ENCODE data around the gene SH3YL1.
A peak's percentile ranks its signal among the peaks of the same experiment; 100 is the strongest.

The SH3YL1 gene

DNA sequence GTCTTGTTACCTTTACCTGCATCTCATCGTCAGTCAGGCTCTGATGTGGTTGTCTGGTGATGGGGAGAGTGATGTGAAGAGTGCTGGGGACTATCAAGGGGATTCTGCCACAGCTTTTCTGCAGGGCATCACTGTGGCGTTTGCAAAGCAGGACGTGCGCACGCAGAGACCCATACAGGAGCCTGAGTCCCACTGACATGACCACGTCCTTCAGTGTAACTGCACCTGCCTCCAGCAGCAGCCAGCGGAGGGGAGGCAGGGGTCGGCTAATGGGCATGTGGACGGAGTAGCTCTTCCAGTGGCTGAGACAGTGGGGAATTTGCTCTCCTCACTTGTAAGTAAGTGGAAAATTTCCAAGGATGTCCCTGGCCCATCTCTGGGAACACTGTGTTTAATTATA is 17.5 kb upstream of the SH3YL1 start:
- DNase-seq (ENCODE audit: low spot score): no peak

DNA sequence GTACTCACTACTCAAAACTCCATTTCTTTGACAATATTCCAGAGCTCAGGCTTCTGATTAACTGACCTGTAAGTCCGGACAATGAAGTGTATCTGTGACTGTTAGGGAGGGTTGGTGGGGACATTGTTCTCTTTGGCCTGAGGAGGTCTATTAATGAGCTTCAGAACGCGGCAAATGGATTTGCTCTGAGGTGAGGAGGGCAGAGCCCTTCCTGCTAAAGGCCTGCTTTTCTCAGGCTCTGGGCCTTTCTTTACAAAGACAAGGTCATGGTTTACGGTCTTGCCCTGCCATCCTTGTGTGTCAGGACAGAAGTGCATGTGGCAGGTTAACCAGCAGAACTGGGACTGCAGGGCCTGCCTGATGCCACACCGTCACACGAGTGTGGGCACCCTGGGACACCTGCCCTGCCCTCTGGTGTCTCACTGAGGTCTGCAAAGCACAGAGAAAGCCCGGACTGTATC is 16.8 kb upstream of the SH3YL1 start:
- no peak for DNase-seq (ENCODE audit: low spot score)

DNA sequence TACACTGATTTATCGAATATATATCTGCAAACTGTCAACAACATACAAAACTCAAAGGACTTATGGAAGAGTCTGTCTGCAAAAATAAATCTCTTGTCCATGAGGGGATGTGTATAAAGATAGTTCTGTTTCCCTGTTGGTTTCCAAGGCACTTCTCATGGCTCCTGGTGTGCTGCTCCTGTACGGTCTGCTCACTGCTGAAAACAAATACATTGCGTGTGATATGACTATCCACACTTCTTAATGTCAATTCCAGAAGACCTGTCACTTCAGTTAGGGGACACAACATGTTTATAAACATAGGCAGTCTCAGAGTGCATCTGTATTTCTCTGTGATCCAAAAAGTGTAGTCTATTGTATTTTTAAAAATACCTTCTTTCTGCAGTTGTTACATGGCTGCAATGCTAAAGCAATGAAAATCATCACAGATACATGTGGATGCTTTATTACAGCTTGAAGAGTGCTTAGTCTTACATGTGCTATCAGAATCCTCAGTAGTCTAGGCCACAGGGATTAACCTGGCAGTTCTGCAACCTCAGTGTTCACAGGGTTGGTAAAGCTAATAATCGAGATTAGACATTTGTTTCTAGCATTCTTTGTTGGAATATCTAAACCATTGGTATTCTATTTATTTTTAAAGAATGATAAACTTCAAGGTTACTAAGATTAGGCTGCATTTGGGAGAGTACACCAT is 16.3 kb upstream of the SH3YL1 start:
- DNase-seq (ENCODE audit: low spot score): no peak

DNA sequence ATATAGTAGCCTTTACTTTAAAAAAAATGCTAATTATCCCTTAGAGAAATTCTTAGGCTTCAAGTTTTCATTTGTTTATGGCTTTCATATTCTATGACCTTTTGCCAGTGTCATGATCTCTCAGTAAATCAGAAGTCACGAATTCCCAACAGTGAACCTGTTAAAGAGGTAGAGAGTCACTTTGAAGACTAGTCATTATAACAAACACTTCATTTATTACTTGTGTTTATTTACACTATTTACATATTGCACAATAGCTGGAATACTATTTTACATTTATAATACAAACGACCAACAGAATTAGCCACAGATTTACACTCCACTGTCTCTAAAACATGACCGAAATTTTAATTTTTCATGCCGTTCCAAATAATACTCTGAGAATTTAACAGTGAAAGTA is 15.5 kb upstream of the SH3YL1 start:
- DNase-seq (ENCODE audit: low spot score): no peak

DNA sequence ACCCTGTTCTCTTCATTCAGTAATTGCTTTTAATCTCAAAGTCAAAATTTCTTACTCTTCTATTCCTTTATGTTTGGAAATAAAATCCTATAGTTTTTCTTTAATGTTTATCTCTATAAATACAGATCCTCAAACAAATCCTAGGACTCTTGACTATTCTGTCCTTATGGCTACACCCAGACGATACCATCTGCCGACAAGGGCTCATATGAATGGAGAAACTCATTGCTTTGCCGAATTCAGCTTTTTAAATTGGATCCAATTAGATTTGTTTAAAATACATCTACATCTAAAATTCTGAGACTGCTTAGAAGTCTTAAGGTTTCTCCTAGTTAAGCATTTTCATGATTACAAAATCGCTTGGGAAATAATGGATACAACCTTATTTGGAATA is 15.1 kb upstream of the SH3YL1 start:
- DNase-seq (ENCODE audit: low spot score): no peak

DNA sequence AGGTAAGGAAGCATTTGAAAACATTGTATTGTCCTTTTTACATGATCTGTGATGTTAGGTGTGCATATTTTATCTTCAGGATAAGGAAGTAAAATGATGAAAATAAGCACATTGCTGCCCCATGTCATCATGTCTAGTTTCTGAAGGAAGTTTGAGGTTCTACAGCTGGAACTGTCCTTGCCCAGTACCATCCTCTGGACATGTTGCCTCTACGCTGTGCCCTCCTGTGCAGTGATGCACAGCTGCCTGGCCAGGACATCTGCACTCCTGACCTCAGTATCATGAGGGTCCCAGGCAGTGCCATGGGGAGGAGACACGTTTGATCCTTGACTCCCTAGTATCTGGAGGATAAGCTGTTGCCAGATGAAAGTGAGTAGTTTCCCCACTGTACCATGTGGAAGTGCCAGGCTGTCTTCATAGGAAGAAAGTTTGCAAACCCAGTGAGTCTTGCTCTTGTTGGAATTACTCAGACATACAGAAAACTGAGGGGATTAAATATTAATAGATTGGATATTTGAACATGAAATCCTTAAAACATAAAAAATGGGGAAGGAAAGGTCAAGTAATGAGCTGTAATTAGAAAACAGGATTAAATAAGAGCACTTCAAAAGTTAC is 14.6 kb upstream of the SH3YL1 start:
- no peak for DNase-seq (ENCODE audit: low spot score)

DNA sequence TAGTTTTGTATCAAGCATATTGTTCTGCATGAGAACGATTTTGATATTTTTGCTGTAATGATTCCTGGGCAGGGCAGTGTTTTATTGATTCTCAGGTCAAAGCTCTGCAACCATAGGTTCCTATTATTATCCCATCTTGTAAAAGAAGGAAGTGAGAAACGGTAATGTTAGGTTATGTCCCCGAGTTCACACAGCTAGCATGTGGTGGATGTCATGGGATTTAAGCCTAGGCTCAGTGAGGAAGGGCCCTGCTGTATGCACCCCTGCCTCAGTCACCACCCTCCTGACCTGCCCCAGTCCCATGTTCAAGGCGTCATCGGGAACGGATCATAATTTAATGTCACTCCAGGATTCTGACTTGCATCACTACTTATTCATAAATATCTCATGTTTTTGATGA is 11.6 kb upstream of the SH3YL1 start:
- DNase-seq (ENCODE audit: low spot score): no peak

DNA sequence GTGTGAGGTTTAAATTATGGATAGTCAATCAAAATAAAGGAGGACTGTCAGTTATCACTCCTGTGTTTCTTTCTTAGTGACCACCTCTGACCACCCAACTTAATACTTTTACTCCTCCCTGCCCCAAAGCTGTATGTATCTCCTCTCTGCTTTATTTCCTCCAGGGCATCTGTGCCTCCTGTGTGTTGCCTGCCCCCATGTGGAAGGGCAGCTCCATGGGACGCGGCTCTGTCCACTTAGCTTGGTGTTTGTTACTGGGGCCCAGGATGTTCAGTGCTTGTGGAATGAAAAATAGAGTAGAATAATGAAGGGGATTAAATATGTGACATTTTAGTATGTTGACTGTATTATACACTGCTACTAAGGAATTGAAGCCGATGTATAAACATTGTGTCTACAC is 10.7 kb upstream of the SH3YL1 start:
- DNase-seq (ENCODE audit: low spot score): no peak

DNA sequence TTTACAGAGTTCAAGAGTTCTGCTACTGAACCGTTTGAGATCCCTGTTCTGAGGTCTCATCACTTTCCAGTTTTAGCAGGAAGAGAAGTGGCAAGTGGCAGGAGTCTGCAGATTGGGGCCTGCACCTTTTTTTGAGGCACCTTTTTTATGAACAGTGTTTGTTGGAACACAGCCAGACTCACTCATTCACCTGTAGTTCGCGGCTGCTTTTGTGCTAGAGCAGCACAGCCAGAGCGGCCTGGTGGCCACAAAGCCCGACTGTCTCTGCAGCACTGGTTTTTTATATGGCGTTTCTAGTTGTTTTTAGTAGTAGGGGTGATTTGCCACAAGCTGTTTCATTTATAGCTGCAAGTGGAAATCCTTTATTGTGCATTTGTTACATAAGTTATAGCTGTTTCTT is 9.5 kb upstream of the SH3YL1 start:
- no peak for DNase-seq (ENCODE audit: low spot score)

DNA sequence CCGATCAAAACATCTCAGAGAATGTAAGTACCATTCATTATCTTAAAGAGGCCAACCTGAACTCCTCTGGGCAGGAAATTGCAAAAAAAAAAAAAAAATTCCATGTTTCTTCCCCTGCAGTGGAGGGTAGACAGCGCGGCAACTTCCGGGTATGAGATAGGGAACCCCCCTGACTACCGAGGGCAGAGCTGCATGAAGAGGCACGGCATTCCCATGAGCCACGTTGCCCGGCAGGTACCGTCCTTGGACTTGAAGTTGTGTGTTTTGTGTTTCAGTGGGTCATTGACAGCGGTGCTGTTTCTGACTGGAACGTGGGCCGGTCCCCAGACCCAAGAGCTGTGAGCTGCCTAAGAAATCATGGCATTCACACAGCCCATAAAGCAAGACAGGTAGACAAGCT is 8.1 kb upstream of the SH3YL1 start:
- no peak for DNase-seq (ENCODE audit: low spot score)

DNA sequence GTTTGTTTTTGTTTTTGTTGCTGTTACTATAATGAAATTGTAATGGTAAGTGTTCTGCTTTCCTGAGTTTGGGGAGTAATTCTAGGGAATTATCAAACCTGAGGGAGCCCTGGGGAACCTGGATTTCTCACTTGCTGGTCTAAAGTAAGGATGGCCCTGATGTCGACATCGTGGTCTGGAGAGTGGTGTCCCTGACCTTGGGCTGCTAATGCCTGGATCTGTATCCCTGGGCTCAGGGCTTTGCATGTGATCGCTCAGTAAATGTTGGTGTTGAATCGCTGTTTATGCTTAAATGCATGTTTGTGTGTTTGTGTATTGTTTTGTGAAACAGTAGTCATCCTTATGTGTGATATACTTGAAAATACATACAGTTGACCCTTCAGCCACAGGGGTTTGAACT is 7.0 kb upstream of the SH3YL1 start:
- DNase-seq (ENCODE audit: low spot score): no peak

DNA sequence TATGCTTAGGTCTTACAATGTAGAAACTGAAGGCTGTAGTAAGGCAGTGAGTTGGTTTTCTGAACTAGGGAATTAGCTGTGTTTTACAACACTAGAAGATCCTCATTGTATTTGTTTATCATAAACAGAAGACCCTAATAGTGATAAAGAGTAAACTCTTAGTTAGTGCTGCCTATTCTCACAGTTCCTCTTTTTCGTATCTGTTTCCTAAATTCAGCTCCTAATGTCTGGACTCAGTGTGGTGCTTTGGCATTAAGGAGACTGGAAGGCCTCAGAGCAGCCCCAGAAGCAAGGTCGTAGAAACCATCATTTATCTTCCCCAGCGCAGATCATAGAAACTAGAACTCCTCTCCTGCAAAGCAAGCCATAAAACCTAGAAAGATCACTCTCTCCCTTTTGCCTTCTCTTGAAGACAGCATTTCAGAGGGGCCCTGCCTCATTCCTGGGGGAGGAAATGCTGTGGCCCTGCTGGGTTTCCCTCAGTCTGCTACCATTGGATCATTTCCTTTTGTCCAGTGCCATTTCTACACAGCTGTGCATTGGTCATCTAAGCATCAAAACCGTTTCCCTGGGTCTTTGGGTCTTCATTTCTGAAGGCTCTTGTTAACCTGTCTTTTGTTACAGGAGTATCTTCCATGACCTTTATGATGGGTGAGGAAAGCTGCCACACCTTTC is 5.7 kb upstream of the SH3YL1 start:
- no peak for DNase-seq (ENCODE audit: low spot score)

DNA sequence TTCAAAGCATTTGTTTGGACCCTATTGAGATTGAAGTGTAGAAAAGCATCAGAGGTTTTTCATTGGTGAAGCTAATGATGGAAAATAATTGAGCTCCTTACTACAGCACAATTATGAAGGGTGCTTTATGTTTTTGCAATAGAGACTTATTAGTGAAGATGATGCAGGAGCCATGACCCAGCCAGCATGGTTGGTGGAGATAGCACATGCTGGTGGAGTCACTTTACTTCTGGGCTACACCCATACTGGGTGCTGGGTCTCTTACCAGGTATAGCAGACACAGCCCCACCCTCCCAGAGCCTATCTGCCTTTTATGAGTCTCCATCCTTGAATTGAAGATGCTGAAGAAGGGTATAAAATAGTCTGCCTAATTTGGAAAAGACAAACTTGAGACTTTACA is 4.5 kb upstream of the SH3YL1 start:
- DNase-seq (ENCODE audit: low spot score): no peak

DNA sequence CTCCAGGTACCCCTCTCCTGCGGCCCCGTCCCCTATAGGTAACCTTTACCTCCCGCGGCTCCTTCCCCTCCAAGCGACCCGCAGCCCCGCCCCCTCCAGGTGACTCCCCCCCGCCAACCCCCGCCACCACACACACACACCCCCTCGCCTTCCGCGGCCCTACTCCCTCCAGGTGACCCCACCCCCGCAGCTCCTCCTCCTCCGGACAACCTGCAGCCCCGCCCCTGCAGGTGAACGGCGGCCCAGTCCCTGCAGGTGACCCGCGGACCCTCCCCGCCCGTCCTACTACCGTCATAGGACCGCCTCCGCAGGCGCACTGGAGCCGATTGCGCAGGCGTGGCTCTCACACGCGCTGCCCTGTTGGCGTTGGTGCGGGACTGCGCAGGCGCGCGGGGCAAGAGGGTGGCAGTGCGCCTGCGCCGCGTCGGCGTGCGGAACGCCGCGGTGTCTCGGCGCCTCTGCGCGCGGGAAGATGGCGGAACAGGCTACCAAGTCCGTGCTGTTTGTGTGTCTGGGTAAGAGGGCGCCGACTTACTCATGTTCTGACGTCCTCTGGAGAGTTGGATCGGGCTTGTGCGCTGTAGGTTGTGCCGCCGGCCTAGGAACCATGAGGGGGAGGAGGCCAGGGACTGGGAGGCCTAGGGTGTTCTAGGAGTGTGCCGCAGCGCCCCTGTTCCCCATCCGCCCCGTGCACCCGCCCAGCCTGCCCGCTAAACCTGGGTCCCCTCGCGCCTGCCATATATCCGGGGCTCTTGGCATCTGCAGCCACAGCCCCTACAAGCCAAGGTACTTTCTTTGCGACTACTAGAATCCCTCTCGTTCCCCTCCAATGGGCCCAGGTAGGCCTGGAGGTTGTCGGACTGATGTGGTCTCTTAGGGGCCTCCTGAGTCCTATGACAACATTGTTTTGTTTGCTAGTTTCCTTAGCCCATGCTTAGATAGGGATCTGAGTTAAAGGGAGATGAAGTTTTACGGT is 949 bp upstream of the SH3YL1 start, which contains the start of gene ACP1:
Gene ACP1, plus strand, starts transcription at position 455 of the 976 bp plus-strand sequence. Its CDS starts 18 bp downstream, at position 473.
- DNase-seq (ENCODE audit: low spot score): peak; percentile 99

DNA sequence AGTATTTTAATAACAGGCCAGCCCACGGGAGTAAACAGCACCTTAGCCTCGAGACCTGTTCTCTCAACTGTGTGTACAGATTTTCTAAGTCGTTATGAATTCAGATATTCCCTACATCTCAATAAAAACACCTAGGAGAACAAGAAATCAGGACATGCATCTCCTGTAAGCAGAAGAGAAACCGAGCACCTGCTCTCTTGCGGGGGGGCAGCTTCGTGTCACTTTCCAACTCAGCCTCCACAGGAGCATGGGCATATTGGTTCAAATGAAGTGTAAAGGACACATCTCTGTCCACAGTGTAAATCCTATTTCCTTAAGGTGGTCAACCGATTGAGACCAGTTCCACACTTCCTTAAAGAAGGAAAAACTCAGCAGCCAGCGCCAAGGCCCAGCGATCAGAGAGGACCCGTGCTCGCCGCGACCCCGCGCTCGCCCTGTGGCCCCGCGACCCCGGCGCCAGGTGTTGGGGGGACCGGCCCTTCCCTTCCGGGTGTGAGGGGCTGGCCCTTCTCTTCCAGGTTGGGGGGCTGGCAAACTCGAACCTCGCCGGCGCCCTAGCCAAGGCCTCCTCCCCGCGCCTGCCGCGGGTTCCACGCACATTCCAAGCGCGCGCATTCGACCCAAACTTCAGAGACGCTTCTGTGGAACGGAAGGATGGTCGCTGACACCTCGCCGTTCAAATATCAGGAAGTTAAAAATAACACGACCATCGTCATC is 652 bp downstream of the SH3YL1 start:
- no peak for DNase-seq (ENCODE audit: low spot score)

DNA sequence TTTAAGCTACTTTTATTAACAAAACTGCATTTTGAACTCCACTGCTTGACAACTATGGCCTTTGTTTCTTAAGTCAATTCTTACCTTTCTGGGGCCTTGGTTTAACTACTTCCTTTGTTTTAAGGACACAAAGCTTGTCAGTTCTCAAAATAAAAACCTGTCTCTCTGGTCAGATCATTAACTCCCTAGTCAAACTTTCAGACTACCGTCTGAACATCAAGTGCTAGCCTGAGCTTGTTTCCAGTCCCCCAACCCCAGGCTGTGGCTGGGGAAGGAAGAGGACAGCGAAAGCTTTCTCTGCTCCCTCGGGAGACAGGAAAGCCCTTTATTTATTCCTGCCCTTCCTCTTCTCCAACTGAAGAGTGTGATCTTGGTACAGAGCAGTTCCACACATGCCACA is 1.7 kb downstream of the SH3YL1 start:
- no peak for DNase-seq (ENCODE audit: low spot score)

DNA sequence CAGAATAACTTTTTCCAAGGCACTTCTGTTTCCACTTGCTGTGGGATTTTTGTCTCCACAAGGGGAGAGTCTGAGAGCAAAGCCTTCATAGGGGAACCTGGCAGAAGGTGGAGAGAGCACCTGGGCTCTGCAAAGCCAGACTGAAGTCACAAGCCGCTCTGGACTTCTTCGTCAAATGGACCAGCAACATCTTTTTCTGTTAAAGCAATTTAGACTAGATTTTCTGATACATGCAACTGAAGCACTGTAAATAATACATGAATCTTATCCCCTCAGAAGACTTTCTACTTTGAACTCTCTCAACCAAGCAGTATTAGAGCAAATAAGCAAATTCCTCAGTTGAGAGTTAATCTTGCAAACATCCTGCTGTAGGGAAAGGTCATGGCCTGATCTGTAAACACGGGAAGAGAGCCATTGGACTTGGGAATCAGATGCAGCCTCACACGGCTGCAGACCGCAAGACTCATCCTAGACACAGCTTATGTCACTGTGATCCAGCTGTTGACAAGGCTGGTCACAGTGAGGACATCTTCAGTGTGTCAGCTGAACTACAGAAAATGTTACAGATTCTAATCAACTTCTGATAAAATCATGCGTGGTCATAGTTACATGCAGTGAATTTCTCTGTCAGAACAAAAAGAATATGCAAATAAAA is 3.2 kb downstream of the SH3YL1 start:
- no peak for DNase-seq (ENCODE audit: low spot score)

DNA sequence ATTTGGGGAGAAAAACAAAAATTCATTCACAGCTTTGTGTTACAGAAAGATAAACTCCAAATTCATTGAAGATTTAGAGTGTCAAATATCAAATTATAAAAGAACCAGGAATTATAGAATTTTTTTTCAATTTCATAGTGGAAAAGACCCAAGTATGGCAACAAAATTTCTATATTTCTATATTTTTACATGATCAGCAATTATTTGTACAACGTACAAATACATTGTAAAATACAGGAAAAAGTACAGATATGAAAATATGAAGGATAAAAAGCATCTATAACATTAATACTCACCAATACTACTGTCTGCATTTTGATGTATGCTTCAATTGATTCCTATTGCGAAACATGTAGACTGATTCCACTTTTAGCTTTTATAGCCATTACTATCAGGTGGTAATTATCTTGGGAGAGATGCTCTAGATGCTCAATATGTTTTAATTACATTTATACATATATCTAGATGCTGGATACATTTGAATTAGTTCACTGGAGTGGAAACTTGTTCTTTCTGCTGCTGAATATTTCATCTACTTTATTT is 4.0 kb downstream of the SH3YL1 start:
- no peak for DNase-seq (ENCODE audit: low spot score)

DNA sequence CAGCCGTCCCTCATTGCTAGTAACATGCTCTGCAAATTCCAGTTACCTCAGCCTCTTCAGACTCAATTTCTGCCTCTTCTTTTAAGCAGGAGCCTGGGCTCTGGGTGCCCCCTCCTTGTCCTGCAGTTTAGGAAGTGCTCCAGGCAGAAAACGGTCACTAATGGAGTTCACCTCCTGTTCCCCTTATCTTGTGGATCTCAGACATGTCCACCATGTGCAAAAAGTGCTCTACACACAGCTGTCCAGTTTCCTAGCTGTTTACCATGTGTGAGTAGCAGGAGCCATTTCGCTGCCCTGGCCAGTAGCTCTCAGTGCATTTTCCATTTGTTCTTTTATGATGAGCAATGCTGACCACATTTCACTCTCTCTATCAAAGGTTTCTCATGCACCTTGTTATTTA is 4.9 kb downstream of the SH3YL1 start:
- no peak for DNase-seq (ENCODE audit: low spot score)

DNA sequence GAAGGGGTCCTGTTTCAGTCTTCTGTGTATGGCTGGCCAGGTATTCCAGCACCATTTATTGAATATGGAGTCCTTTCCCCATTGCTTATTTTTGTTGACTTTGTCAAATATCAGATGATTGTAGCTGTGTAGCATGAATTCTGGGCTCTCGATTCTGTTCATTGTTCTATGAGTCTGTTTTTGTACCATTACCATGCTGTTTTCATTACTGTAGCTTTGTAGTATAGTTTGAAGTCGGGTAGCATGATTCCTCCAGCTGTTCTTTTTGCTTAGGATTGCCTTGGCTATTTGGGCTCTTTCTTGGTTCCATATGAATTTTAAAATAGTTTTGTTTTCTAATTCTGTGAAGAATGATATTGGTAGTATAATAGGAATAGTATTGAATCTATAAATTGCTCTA is 6.0 kb downstream of the SH3YL1 start:
- no peak for DNase-seq (ENCODE audit: low spot score)

DNA sequence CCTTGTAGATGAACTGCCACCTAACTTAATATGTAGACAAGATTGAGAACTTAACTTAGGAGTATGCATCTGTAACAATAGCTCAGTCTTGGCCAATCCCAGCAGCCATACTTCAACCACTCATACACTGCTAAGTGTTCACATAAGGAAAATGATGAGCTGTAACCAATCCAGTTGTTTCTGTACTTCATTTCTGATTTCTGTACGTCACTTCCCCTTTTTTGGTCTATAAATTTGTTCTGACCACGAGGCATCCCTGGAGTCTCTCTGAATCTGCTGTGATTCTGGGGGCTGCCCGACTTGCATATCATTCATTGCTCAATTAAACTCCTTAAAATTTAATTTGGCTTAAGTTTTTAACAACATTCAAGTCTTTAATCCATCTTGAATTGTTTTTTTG is 6.4 kb downstream of the SH3YL1 start:
- no peak for DNase-seq (ENCODE audit: low spot score)

Measured in GM03348 (cell line).